Epithelial cell of esophagus (primary cell): ENCODE data around the gene CPXM2.

Source experiments
- DNase-seq: peaks from one replicate; pipeline ENCODE4 v3.0.0; 2010; ENCODE audit warnings: low read depth
- H3K4me3 ChIP-seq: 2 replicates; pipeline ENCODE4 v1.5.1; 2011; ENCODE audit warnings: mild to moderate bottlenecking, low read length, control low read depth
- CTCF ChIP-seq: IDR thresholded peaks from 2 replicates; pipeline ENCODE4 v1.5.1; 2011; ENCODE audit warnings: low read depth, mild to moderate bottlenecking, low read length, control low read depth, inconsistent platforms; ENCODE audit not compliant: insufficient read depth; ENCODE audit errors: missing control alignments

Gene CPXM2

GRCh38 chr10:123913688-123914268, 22.2 kb upstream of the CPXM2 start:
- no peak for TF ChIP-seq CTCF
- no peak for DNase-seq
- H3K4me3 ChIP-seq, result no peak overlapping the region

- H3K4me3 ChIP-seq, result no peak overlapping the region
- DNase-seq, result no peak
- no peak for TF ChIP-seq CTCF
Observed at GRCh38 chr10:123912871-123913270, 21.3 kb upstream of the CPXM2 start.

DNA sequence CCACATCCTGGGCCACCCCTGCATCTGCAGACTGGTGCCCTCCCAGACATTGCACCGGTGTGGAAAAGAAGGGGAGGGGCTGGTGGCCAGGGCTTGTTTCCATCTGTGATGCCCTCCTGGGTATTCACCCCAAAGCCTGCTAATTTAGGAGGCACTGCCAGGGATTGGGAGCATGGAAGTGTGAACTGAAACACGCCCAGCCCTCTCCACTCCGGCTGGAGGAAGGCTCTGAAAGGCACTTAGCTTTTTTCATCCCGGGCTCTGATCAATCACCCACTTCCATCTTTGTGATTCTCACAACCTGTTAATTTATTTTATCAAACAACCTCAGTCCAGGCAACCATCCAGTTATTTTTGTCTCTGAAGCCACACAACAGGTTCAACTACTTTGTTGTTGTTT, 20.9 kb upstream of the CPXM2 start:
- no peak for TF ChIP-seq CTCF
- no peak for DNase-seq
- no peak overlapping the region for H3K4me3 ChIP-seq

GRCh38 chr10:123911866-123912265, 20.3 kb upstream of the CPXM2 start:
- no peak for TF ChIP-seq CTCF
- no peak overlapping the region for H3K4me3 ChIP-seq
- DNase-seq, result no peak

DNA sequence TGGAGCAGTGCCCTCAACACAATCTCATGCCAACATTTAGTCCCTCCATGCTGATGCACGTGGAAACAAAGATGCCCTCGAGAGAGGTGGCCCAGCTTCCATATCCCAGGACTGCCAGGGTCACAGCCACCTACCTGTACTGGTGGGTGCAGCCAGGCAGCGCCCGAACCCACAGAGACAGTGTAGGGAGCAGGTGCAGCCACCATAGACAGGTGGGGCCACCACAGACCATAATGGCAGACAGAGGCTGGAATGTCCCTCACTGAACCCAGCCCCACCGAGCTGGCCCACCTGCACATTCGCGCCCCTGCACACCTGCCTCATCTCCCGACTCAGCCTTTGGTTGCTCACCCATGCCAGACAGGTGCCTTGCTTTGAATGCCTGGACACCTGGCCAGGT, 18.3 kb upstream of the CPXM2 start:
- no peak for TF ChIP-seq CTCF
- no peak for DNase-seq
- no peak overlapping the region for H3K4me3 ChIP-seq

DNA sequence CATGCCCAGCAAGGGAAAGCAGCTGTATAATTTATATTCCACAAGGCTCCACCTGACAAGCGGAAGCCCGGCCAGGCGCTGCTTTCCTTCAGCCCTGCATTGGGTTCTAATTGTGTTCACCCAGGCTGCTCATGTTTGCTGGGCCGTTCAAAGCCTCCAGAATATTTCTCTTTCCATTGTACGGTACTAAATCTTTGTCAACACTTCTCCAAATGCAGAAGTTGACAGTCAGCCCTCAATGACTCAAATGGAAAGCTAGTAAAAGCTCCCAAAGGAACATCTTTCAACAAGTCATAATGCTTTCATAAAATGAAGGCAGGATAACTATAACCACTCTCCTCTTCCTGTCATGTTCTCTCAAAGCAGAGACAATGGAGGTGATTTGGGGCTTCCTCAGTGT, 17.8 kb upstream of the CPXM2 start:
- TF ChIP-seq CTCF, result no peak
- no peak overlapping the region for H3K4me3 ChIP-seq
- DNase-seq, result no peak

GRCh38 chr10:123908379-123908778, 16.8 kb upstream of the CPXM2 start:
- no peak for TF ChIP-seq CTCF
- no peak for DNase-seq
- no peak overlapping the region for H3K4me3 ChIP-seq
